K562 (cell line): ENCODE results near the gene MLN. TPM values are rescaled to one million over a fixed set of nuclear protein-coding genes. Genes with fewer than 3 reads are reported as not detected.
A peak's percentile ranks its signal among the peaks of the same experiment; 100 is the strongest.

ENCODE experiments used
- EHMT2 ChIP-seq: fragments of 450-650 bp; IDR thresholded peaks from 2 replicates; pipeline ENCODE4 v1.6.1; 2018; ENCODE audit warnings: antibody characterized with exemption
- FIP1L1 ChIP-seq: fragments of 200-400 bp; formaldehyde crosslinking; IDR thresholded peaks from 2 replicates; pipeline ENCODE4 v1.6.1; 2018; ENCODE audit warnings: mild to moderate bottlenecking, low read depth, low read length; ENCODE audit not compliant: poor library complexity, severe bottlenecking
- FOXM1 ChIP-seq, 2 experiments: fragments of 450-650 bp in 1 of 2; sonication (generic) in 1 of 2; formaldehyde crosslinking in 1 of 2; IDR thresholded peaks; 2 replicates each; pipeline versions ENCODE4 v1.6.1 to v1.9.0; 2017 to 2022; ENCODE audit warnings: low read depth in 2 of 2, mild to moderate bottlenecking in 2 of 2, missing genetic modification reagents in 1 of 2, moderate library complexity in 1 of 2
- FOXP4 ChIP-seq: sonication (generic); formaldehyde crosslinking; IDR thresholded peaks from 2 replicates; pipeline ENCODE4 v1.8.0; 2022; ENCODE audit warnings: mild to moderate bottlenecking, missing genetic modification reagents, borderline replicate concordance
- GATA2 ChIP-seq: sonication (generic); formaldehyde crosslinking; IDR thresholded peaks from 2 replicates; pipeline ENCODE4 v1.4.0; 2020; ENCODE audit warnings: mild to moderate bottlenecking, missing genetic modification reagents
- HMG20B ChIP-seq: fragments of 250-450 bp; sonication (Bioruptor Pico); IDR thresholded peaks from 2 replicates; pipeline ENCODE4 v1.5.0; 2021; ENCODE audit warnings: mild to moderate bottlenecking
- KLF1 ChIP-seq: fragments of 450-650 bp; IDR thresholded peaks from 2 replicates; pipeline ENCODE4 v1.6.1; 2016; ENCODE audit warnings: missing genetic modification characterization, missing compliant biosample characterization
- MAFF ChIP-seq: IDR thresholded peaks from 2 replicates; pipeline ENCODE4 v1.6.1; 2012; ENCODE audit warnings: low read length, improper control_type of control experiment
- MCM2 ChIP-seq: fragments of 450-650 bp; IDR thresholded peaks from 2 replicates; pipeline ENCODE4 v1.6.1; 2017; ENCODE audit warnings: low read depth, mild to moderate bottlenecking
- MCM3 ChIP-seq: fragments of 450-650 bp; IDR thresholded peaks from 2 replicates; pipeline ENCODE4 v1.6.1; 2016
- NCOA4 ChIP-seq: fragments of 450-650 bp; IDR thresholded peaks from 2 replicates; pipeline ENCODE4 v1.6.1; 2018; ENCODE audit warnings: mild to moderate bottlenecking; ENCODE audit not compliant: partially characterized antibody
- OTX1 ChIP-seq: fragments of 450-650 bp; formaldehyde crosslinking; IDR thresholded peaks from 2 replicates; pipeline ENCODE4 v1.4.0; 2022; ENCODE audit warnings: mild to moderate bottlenecking
- PHTF2 ChIP-seq: fragments of 250-450 bp; sonication (Bioruptor Pico); IDR thresholded peaks from 2 replicates; pipeline ENCODE4 v1.5.0; 2021; ENCODE audit warnings: mild to moderate bottlenecking
- POLR2AphosphoS2 ChIP-seq: IDR thresholded peaks from 2 replicates; pipeline ENCODE4 v1.6.1; 2012; ENCODE audit warnings: low read length, improper control_type of control experiment
- RBM22 ChIP-seq: fragments of 200-400 bp; formaldehyde crosslinking; IDR thresholded peaks from 2 replicates; pipeline ENCODE4 v1.6.1; 2018; ENCODE audit warnings: low read length, low read depth; ENCODE audit not compliant: poor library complexity, severe bottlenecking
- SRSF1 ChIP-seq: fragments of 200-400 bp; formaldehyde crosslinking; IDR thresholded peaks from 2 replicates; pipeline ENCODE4 v1.6.1; 2017; ENCODE audit warnings: mild to moderate bottlenecking, low read depth, low read length, moderate library complexity
- TEAD1 ChIP-seq, 2 experiments: fragments of 450-650 bp in 1 of 2; sonication (generic) in 1 of 2; formaldehyde crosslinking; IDR thresholded peaks; 2 replicates each; pipeline versions ENCODE4 v1.4.0 to v1.8.0; 2020 to 2022; ENCODE audit warnings: mild to moderate bottlenecking in 2 of 2, missing genetic modification reagents in 1 of 2
- WHSC1 ChIP-seq: IDR thresholded peaks from one replicate; pipeline ENCODE4 v1.6.1; 2012; ENCODE audit warnings: low read length, control low read depth, inconsistent platforms
- polyA plus RNA-seq, 8 experiments: library from polyadenylated mRNA; depleted of rRNA in 4 of 8; stranded (reverse) in 5 of 8; unstranded in 3 of 8; fragments of >200 nt; fragmentation: Nextera tagmentation in 2 of 8; fragmentation: Illumina TruSeq in 1 of 8; extraction: Ambion mirVana in 2 of 8; extraction: Trizol in 1 of 8; gene quantifications; 2 replicates each; pipeline versions ENCODE4 v1.2.1 to v1.2.3, GENCODE V29; 2011 to 2014; ENCODE audit warnings: inconsistent platforms in 1 of 8, missing spikeins in 1 of 8
- total RNA-seq, 7 experiments: library from RNA; depleted of rRNA in 6 of 7; stranded (reverse); fragments of >200 nt in 6 of 7; fragmentation: Illumina TruSeq in 2 of 7; extraction: Trizol in 2 of 7; gene quantifications; 2 replicates each; pipeline versions ENCODE4 v1.2.1 to v1.2.3, GENCODE V29; 2011 to 2021; ENCODE audit warnings: low replicate concordance in 1 of 7
- TF ChIP-seq, protein P1 (sequence below), 2 experiments: IDR thresholded peaks; 2 replicates each; pipeline ENCODE4 v1.6.1; 2012; ENCODE audit warnings: improper control_type of control experiment in 2 of 2, low read depth in 2 of 2, low read length in 2 of 2, borderline replicate concordance in 1 of 2
- TF ChIP-seq, protein P2 (sequence below): fragments of 450-650 bp; formaldehyde crosslinking; IDR thresholded peaks from 2 replicates; pipeline ENCODE4 v1.4.0; 2020; ENCODE audit warnings: mild to moderate bottlenecking, mixed read lengths
- TF ChIP-seq, protein P3 (sequence below): sonication (generic); formaldehyde crosslinking; IDR thresholded peaks from 2 replicates; pipeline ENCODE4 v1.8.0; 2022; ENCODE audit warnings: missing genetic modification reagents, mild to moderate bottlenecking, borderline replicate concordance

The MLN gene
- total and polyA plus RNA-seq, 9 of the 15 experiments (the other 6 are each of a cell fraction or from before 2014, with no cell fraction given): not detected

DNA sequence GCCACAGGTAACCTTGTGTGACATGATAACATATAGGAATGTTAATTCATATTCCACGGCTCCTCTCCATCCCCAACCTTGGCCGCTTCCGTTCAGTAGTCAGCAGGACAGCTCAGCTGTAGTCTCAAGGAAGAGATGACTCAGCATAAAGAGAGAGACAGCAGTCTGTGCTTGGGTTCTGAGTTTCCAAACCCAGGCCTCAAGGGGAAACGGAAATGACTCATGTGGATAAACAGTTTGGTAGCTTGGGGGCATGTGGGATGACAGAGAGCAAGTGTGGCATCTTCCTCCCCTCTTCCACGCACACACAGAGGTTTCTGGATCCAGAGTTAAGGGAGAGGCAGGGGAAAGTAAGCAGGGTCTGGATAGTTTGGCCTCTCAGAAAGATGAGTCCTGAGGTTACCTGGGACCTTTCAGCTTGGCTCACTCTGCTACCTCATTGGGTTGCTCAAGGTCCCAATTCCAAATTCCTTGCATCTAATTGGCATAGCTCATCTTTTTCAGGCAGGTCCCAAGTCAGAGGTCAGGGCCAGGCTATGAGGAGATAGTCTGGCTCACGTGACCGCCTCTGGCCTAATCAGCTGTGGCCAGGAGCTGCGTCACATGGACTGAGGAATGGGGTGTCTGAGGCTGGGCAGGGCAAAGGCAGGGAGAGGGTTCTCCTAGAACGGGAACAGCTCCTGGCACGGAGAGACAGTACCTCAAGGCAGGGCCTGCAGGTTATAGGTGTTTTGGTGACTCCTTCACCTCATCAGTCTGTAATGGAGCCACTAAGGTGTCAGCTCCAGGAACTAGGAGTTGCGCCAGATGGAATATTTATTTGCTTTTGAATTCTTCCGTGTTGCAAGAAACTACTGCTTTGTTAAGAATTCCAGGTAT lies 36.5 kb upstream of the MLN start (continued):
- TF ChIP-seq, protein P1, sequence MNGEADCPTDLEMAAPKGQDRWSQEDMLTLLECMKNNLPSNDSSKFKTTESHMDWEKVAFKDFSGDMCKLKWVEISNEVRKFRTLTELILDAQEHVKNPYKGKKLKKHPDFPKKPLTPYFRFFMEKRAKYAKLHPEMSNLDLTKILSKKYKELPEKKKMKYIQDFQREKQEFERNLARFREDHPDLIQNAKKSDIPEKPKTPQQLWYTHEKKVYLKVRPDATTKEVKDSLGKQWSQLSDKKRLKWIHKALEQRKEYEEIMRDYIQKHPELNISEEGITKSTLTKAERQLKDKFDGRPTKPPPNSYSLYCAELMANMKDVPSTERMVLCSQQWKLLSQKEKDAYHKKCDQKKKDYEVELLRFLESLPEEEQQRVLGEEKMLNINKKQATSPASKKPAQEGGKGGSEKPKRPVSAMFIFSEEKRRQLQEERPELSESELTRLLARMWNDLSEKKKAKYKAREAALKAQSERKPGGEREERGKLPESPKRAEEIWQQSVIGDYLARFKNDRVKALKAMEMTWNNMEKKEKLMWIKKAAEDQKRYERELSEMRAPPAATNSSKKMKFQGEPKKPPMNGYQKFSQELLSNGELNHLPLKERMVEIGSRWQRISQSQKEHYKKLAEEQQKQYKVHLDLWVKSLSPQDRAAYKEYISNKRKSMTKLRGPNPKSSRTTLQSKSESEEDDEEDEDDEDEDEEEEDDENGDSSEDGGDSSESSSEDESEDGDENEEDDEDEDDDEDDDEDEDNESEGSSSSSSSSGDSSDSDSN (IDR thresholded peaks at IDR 0.05; ENCODE audit: borderline replicate concordance in 1 of 2, low read depth in 2 of 2, low read length in 2 of 2): 0 out of 4 replicates have a peak, but pooled peaks of 1 of the 2 experiments have one; percentile 26
- peak; percentile 75; the same call in 1 of the 2 replicates for TF ChIP-seq FOXP4 (CRISPR knock-in tag)
- TF ChIP-seq OTX1 (CRISPR knock-in tag): 0 out of 2 replicates have a peak, but pooled peaks have one; percentile 41
- no peak for TF ChIP-seq HMG20B
- no peak for TF ChIP-seq MCM2
- no peak for TF ChIP-seq PHTF2 (CRISPR knock-in tag)
- TF ChIP-seq FIP1L1: no peak
- TF ChIP-seq WHSC1: no peak
- peak; percentile 93 for TF ChIP-seq EHMT2
- TF ChIP-seq, protein P2, sequence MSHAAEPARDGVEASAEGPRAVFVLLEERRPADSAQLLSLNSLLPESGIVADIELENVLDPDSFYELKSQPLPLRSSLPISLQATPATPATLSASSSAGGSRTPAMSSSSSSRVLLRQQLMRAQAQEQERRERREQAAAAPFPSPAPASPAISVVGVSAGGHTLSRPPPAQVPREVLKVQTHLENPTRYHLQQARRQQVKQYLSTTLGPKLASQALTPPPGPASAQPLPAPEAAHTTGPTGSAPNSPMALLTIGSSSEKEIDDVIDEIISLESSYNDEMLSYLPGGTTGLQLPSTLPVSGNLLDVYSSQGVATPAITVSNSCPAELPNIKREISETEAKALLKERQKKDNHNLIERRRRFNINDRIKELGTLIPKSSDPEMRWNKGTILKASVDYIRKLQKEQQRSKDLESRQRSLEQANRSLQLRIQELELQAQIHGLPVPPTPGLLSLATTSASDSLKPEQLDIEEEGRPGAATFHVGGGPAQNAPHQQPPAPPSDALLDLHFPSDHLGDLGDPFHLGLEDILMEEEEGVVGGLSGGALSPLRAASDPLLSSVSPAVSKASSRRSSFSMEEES (CRISPR knock-in tag): peak; percentile 98
- TF ChIP-seq RBM22: no peak
- TF ChIP-seq NCOA4: no peak
- TF ChIP-seq, protein P3, sequence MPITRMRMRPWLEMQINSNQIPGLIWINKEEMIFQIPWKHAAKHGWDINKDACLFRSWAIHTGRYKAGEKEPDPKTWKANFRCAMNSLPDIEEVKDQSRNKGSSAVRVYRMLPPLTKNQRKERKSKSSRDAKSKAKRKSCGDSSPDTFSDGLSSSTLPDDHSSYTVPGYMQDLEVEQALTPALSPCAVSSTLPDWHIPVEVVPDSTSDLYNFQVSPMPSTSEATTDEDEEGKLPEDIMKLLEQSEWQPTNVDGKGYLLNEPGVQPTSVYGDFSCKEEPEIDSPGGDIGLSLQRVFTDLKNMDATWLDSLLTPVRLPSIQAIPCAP: no peak
- no peak for TF ChIP-seq POLR2AphosphoS2
- TF ChIP-seq KLF1: no peak
- peak; percentile 82 for TF ChIP-seq GATA2
- no peak for TF ChIP-seq SRSF1
- no peak for TF ChIP-seq FOXM1 (IDR thresholded peaks at IDR 0.05; ENCODE audit: low read depth)
- TF ChIP-seq FOXM1 (CRISPR knock-in tag; IDR thresholded peaks at IDR 0.05; ENCODE audit: low read depth): no peak
- no peak for TF ChIP-seq MCM3
- TF ChIP-seq TEAD1 (CRISPR knock-in tag; IDR thresholded peaks at IDR 0.05): peak; percentile 50 to 62; a peak in 3 of 4 replicates
- TF ChIP-seq MAFF: peak; percentile 100
